SU-DHL-6 (cell line): ENCODE results near the gene F9.

Experiments used
- H2AFZ ChIP-seq: fragments of 200-600 bp; sonication (generic); 2 replicates; pipeline ENCODE4 v1.6.1; 2014; ENCODE audit warnings: low read depth, mild to moderate bottlenecking, moderate library complexity, mixed read lengths, antibody characterized with exemption, low read length; ENCODE audit not compliant: severe bottlenecking
- H3F3A ChIP-seq: fragments of 200-600 bp; shearing (Covaris generic); 2 replicates; pipeline ENCODE4 v1.6.0; 2016; ENCODE audit warnings: antibody characterized with exemption, mild to moderate bottlenecking; ENCODE audit not compliant: insufficient read depth
- H3K27ac ChIP-seq: fragments of 200-600 bp; sonication (generic); 2 replicates; pipeline ENCODE4 v1.5.1; 2016; ENCODE audit warnings: low read depth, mild to moderate bottlenecking, low read length, moderate library complexity, mixed read lengths
- H3K27me3 ChIP-seq: fragments of 200-600 bp; sonication (generic), shearing (Covaris generic); 2 replicates; pipeline ENCODE4 v1.6.0; 2014; ENCODE audit warnings: mild to moderate bottlenecking, low read length
- H3K36me3 ChIP-seq: fragments of 200-600 bp; sonication (generic); 2 replicates; pipeline ENCODE4 v1.6.1; 2014; ENCODE audit warnings: mild to moderate bottlenecking, low read length, mixed read lengths
- H3K4me2 ChIP-seq: fragments of 300-600, 200-600 bp; shearing (Covaris generic), sonication (generic); 2 replicates; pipeline ENCODE4 v1.6.0; 2014; ENCODE audit warnings: low read length, low read depth, mild to moderate bottlenecking; ENCODE audit not compliant: poor library complexity, severe bottlenecking
- H3K4me3 ChIP-seq: fragments of 200-600 bp; sonication (generic); 2 replicates; pipeline ENCODE4 v1.5.1; 2014; ENCODE audit warnings: antibody characterized with exemption, low read length, mild to moderate bottlenecking, mixed read lengths; ENCODE audit not compliant: insufficient read depth, poor library complexity, severe bottlenecking
- H3K79me2 ChIP-seq: fragments of 200-600 bp; sonication (generic); 2 replicates; pipeline ENCODE4 v1.6.1; 2014; ENCODE audit warnings: mild to moderate bottlenecking, low read length, moderate library complexity; ENCODE audit not compliant: insufficient read depth
- H3K9ac ChIP-seq: fragments of 200-600 bp; sonication (generic); 2 replicates; pipeline ENCODE4 v1.7.0; 2014; ENCODE audit warnings: mild to moderate bottlenecking, low read length
- H3K9me2 ChIP-seq: fragments of 200-600 bp; sonication (generic); replicated peaks from 2 replicates; pipeline ENCODE4 v1.6.1; 2014; ENCODE audit warnings: low read length; ENCODE audit not compliant: insufficient read depth
- H3K9me3 ChIP-seq: fragments of 200-600 bp; sonication (generic); 2 replicates; pipeline ENCODE4 v1.6.1; 2014; ENCODE audit warnings: low read length, mixed read lengths; ENCODE audit not compliant: insufficient read depth
- H4K20me1 ChIP-seq: fragments of 200-600 bp; sonication (generic); 2 replicates; pipeline ENCODE4 v1.6.1; 2014; ENCODE audit warnings: low read depth, mild to moderate bottlenecking, antibody characterized with exemption, low read length, moderate library complexity, mixed read lengths
- EZH2phosphoT487 ChIP-seq: fragments of 200-600 bp; sonication (generic), shearing (Covaris generic); conservative IDR thresholded peaks from 2 replicates; pipeline ENCODE4 v1.6.1; 2018; ENCODE audit warnings: mild to moderate bottlenecking, antibody characterized with exemption, low read length, moderate library complexity, mixed read lengths
- TF ChIP-seq, protein P1 (sequence below): fragments of 200-600 bp; sonication (generic); IDR thresholded peaks from one replicate; pipeline ENCODE4 v1.5.1; 2017; ENCODE audit warnings: antibody characterized with exemption, mild to moderate bottlenecking, low read length, moderate library complexity; ENCODE audit not compliant: insufficient read depth, poor library complexity, severe bottlenecking

The F9 gene

GRCh38 chrX:139559383-139560042, 29.0 kb downstream of the F9 start:
- H3K4me2 ChIP-seq, result no peak overlapping the region

DNA sequence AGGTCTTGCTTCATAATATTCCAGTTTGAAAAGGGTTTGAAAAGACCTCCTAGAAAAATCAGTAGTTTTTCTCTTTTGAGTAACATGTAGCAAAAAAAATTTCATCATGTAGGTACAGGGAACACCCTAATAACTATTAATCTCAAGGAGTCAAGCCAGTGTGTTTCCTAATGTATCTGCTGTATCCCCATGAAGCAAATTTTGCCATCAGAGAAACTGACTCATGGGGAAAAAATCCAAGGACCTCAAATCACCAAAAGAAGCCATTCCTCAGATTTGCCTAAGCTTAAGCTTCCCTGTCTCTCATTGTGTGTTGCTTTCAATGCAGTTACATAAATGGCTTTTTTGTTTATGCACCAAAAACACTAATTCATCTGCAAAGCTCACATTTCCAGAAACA, 29.7 kb downstream of the F9 start:
- H3K36me3 ChIP-seq, result no peaks in the 10 kb centered on the region
- H4K20me1 ChIP-seq, result no peaks in the 10 kb centered on the region
- no peaks in the 10 kb centered on the region for H3F3A ChIP-seq
- H3K4me3 ChIP-seq, result no peak overlapping the region
- TF ChIP-seq, protein P1, sequence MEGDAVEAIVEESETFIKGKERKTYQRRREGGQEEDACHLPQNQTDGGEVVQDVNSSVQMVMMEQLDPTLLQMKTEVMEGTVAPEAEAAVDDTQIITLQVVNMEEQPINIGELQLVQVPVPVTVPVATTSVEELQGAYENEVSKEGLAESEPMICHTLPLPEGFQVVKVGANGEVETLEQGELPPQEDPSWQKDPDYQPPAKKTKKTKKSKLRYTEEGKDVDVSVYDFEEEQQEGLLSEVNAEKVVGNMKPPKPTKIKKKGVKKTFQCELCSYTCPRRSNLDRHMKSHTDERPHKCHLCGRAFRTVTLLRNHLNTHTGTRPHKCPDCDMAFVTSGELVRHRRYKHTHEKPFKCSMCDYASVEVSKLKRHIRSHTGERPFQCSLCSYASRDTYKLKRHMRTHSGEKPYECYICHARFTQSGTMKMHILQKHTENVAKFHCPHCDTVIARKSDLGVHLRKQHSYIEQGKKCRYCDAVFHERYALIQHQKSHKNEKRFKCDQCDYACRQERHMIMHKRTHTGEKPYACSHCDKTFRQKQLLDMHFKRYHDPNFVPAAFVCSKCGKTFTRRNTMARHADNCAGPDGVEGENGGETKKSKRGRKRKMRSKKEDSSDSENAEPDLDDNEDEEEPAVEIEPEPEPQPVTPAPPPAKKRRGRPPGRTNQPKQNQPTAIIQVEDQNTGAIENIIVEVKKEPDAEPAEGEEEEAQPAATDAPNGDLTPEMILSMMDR, result no peak
- no peak for TF ChIP-seq EZH2phosphoT487
- H3K27ac ChIP-seq, result no peak overlapping the region
- H3K27me3 ChIP-seq, result no peaks in the 10 kb centered on the region
- no peaks in the 10 kb centered on the region for H3K9me3 ChIP-seq
- H3K9me2 ChIP-seq, result no peaks in the 10 kb centered on the region
- H2AFZ ChIP-seq, result no peak overlapping the region
- H3K79me2 ChIP-seq, result no peaks in the 10 kb centered on the region
- no peak overlapping the region for H3K4me2 ChIP-seq
- H3K9ac ChIP-seq, result no peak overlapping the region

More at GRCh38 chrX:139559383-139560042, 29.0 kb downstream of the F9 start:
- Histone ChIP-seq H3K9ac (no peak overlapping the region), H3K9me2 (no peaks in the 10 kb centered on the region), H3K79me2 (no peaks in the 10 kb centered on the region), H4K20me1 (no peaks in the 10 kb centered on the region), H3K27ac (no peak overlapping the region), H3K4me3 (no peak overlapping the region), H3K36me3 (no peaks in the 10 kb centered on the region), H3F3A (no peaks in the 10 kb centered on the region), H3K9me3 (no peaks in the 10 kb centered on the region), H2AFZ (no peak overlapping the region), H3K27me3 (no peaks in the 10 kb centered on the region)
- TF ChIP-seq, protein P1, result no peak
- no peak for TF ChIP-seq EZH2phosphoT487

- Histone ChIP-seq H4K20me1 (no peaks in the 10 kb centered on the region), H3K9ac (no peak overlapping the region), H2AFZ (no peak overlapping the region), H3K9me2 (no peaks in the 10 kb centered on the region), H3F3A (no peaks in the 10 kb centered on the region), H3K27me3 (no peaks in the 10 kb centered on the region), H3K4me3 (no peak overlapping the region), H3K36me3 (no peaks in the 10 kb centered on the region), H3K79me2 (no peaks in the 10 kb centered on the region), H3K27ac (no peak overlapping the region), H3K9me3 (no peaks in the 10 kb centered on the region), H3K4me2 (no peak overlapping the region)
- TF ChIP-seq EZH2phosphoT487, result no peak
- TF ChIP-seq, protein P1, result no peak
Observed at GRCh38 chrX:139563251-139563650, 32.7 kb downstream of the F9 start.
